ENCODE results near the gene TGOLN2.

The TGOLN2 gene

GRCh38 chr2:85276571-85277118, 51.1 kb downstream of the TGOLN2 start:
- TF ChIP-seq USF1 (IDR thresholded peaks at IDR 0.05): no peak
- TF ChIP-seq NFIC (IDR thresholded peaks at IDR 0.05): no peak
- TF ChIP-seq ZBTB7A (IDR thresholded peaks at IDR 0.05; ENCODE audit: low read depth): no peak
- TF ChIP-seq RAD21 (IDR thresholded peaks at IDR 0.05; ENCODE audit: low read depth): no peak
- no peak for TF ChIP-seq TCF12 (IDR thresholded peaks at IDR 0.05; ENCODE audit: low read depth)
- TF ChIP-seq REST (IDR thresholded peaks at IDR 0.05; ENCODE audit: low read depth): no peak
- TF ChIP-seq YY1 (IDR thresholded peaks at IDR 0.05; ENCODE audit: low read depth): no peak
- TF ChIP-seq EP300 (IDR thresholded peaks at IDR 0.05; ENCODE audit: borderline replicate concordance): no peak
- no peak for TF ChIP-seq CREB1 (IDR thresholded peaks at IDR 0.05; ENCODE audit: low read depth)

- TF ChIP-seq TEAD4 (IDR thresholded peaks at IDR 0.05): no peak
- TF ChIP-seq CREB1 (IDR thresholded peaks at IDR 0.05; ENCODE audit: low read depth): no peak
- no peak for TF ChIP-seq EP300 (IDR thresholded peaks at IDR 0.05; ENCODE audit: borderline replicate concordance)
- no peak for TF ChIP-seq TCF12 (IDR thresholded peaks at IDR 0.05; ENCODE audit: low read depth)
- no peak for TF ChIP-seq ZBTB7A (IDR thresholded peaks at IDR 0.05; ENCODE audit: low read depth)
- TF ChIP-seq EGR1 (IDR thresholded peaks at IDR 0.05): no peak
- TF ChIP-seq USF1 (IDR thresholded peaks at IDR 0.05): no peak
- no peak for TF ChIP-seq FOXM1 (IDR thresholded peaks at IDR 0.05; ENCODE audit: borderline replicate concordance, low read depth)
- TF ChIP-seq TAF1 (IDR thresholded peaks at IDR 0.05; ENCODE audit: low read depth): no peak
- no peak for TF ChIP-seq MAX (IDR thresholded peaks at IDR 0.05)
- TF ChIP-seq REST (IDR thresholded peaks at IDR 0.05; ENCODE audit: low read depth): no peak
- TF ChIP-seq RAD21 (IDR thresholded peaks at IDR 0.05; ENCODE audit: low read depth): no peak
- TF ChIP-seq YY1 (IDR thresholded peaks at IDR 0.05; ENCODE audit: low read depth): no peak
- TF ChIP-seq NFIC (IDR thresholded peaks at IDR 0.05): no peak
- no peak for TF ChIP-seq CEBPB (IDR thresholded peaks at IDR 0.05)
These were observed 51.7 kb downstream of the TGOLN2 start for GRCh38 chr2:85275984-85276540.

- TF ChIP-seq NFIC (IDR thresholded peaks at IDR 0.05) (peak; percentile 82), REST (IDR thresholded peaks at IDR 0.05; ENCODE audit: low read depth) (no peak)
These were observed 53.8 kb downstream of the TGOLN2 start for GRCh38 chr2:85273738-85274731.

- TF ChIP-seq TEAD4 (IDR thresholded peaks at IDR 0.05) (no peak), RAD21 (IDR thresholded peaks at IDR 0.05; ENCODE audit: low read depth) (no peak), MAX (IDR thresholded peaks at IDR 0.05) (no peak), EP300 (IDR thresholded peaks at IDR 0.05; ENCODE audit: borderline replicate concordance) (no peak), USF1 (IDR thresholded peaks at IDR 0.05) (no peak), TAF1 (IDR thresholded peaks at IDR 0.05; ENCODE audit: low read depth) (no peak), YY1 (IDR thresholded peaks at IDR 0.05; ENCODE audit: low read depth) (no peak), ZBTB7A (IDR thresholded peaks at IDR 0.05; ENCODE audit: low read depth) (no peak), TCF12 (IDR thresholded peaks at IDR 0.05; ENCODE audit: low read depth) (no peak), FOXM1 (IDR thresholded peaks at IDR 0.05; ENCODE audit: borderline replicate concordance, low read depth) (no peak), REST (IDR thresholded peaks at IDR 0.05; ENCODE audit: low read depth) (no peak), NFIC (IDR thresholded peaks at IDR 0.05) (no peak), EGR1 (IDR thresholded peaks at IDR 0.05) (no peak), CEBPB (IDR thresholded peaks at IDR 0.05) (no peak), CREB1 (IDR thresholded peaks at IDR 0.05; ENCODE audit: low read depth) (no peak)
These were observed 55.4 kb downstream of the TGOLN2 start for GRCh38 chr2:85272357-85272756.
